GM19099 (cell line): ENCODE data around the gene DMBX1.

Source experiments
- POLR2A ChIP-seq: IDR thresholded peaks from 3 replicates; pipeline ENCODE4 v1.6.1; 2011; ENCODE audit warnings: low read depth; ENCODE audit not compliant: insufficient read length; ENCODE audit errors: extremely low read depth

The DMBX1 gene

GRCh38 chr1:46522184-46522968, 32.7 kb downstream of the DMBX1 start:
- no peak for TF ChIP-seq POLR2A

- no peak for TF ChIP-seq POLR2A
Measured at GRCh38 chr1:46522969-46523320, 33.3 kb downstream of the DMBX1 start.

- TF ChIP-seq POLR2A: no peak
Measured at GRCh38 chr1:46523496-46524353, 34.1 kb downstream of the DMBX1 start.

- TF ChIP-seq POLR2A: no peak
Measured at GRCh38 chr1:46524843-46525242, 35.2 kb downstream of the DMBX1 start.

- TF ChIP-seq POLR2A: no peak
Measured at GRCh38 chr1:46525253-46525983, 35.8 kb downstream of the DMBX1 start.

GRCh38 chr1:46526013-46526690, 36.5 kb downstream of the DMBX1 start:
- TF ChIP-seq POLR2A: no peak

- TF ChIP-seq POLR2A: no peak
Measured at GRCh38 chr1:46526691-46527291, 37.2 kb downstream of the DMBX1 start.

- TF ChIP-seq POLR2A: no peak
Measured at GRCh38 chr1:46527474-46528296, 38.0 kb downstream of the DMBX1 start.

- no peak for TF ChIP-seq POLR2A
Measured at GRCh38 chr1:46528297-46528955, 38.8 kb downstream of the DMBX1 start.

- TF ChIP-seq POLR2A: no peak
Measured at GRCh38 chr1:46529031-46529630, 39.5 kb downstream of the DMBX1 start.

GRCh38 chr1:46530311-46530710, 40.7 kb downstream of the DMBX1 start:
- TF ChIP-seq POLR2A: no peak

GRCh38 chr1:46530791-46531409, 41.3 kb downstream of the DMBX1 start:
- TF ChIP-seq POLR2A: no peak

GRCh38 chr1:46532095-46532494, 42.5 kb downstream of the DMBX1 start:
- TF ChIP-seq POLR2A: no peak
